ENCODE results near the gene CLIP2. TPM values are rescaled to one million over a fixed set of nuclear protein-coding genes. Genes with fewer than 3 reads are reported as not detected.
A peak's percentile ranks its signal among the peaks of the same experiment; 100 is the strongest.

Gene CLIP2
- total and polyA plus RNA-seq, 2 of the 4 experiments (the other 2 are of a cell fraction) = 18.1 to 20.7 TPM

DNA sequence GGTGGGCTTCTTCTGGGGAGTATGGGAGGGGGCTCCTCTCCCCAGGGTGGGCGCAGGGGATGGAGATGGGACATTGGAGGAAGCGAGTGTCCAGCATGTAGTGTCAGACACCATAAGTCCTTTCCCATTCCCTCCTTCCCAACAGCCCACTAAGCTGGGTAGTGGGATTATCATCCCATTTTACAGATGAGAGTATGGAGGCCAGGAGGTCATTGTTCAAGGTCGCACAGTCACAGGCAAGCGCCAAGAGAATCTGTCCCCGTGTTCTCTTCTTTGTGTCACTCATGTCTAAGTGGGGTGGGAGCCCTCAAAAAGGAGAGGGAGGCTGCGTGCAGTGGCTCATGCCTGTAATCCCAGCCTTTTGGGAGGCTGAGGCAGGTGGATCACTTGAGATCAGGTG lies 64.8 kb downstream of the CLIP2 start:
- Histone ChIP-seq H2AFZ (replicated peaks; ENCODE audit: low read length, poor library complexity) (peak overlapping the region; percentile 1), H4K20me1 (ENCODE audit: insufficient read depth, low read length) (peaks cover 33% of the 10 kb centered on the region), H3K4me3 (ENCODE audit: insufficient read depth, low read depth, low read length) (no peak overlapping the region), H3K4ac (ENCODE audit: low read depth, low read length) (no peak overlapping the region), H3K18ac (ENCODE audit: low read depth, low read length) (no peak overlapping the region), H2AK5ac (ENCODE audit: low read depth, low read length) (no peak overlapping the region), H3K27ac (ENCODE audit: insufficient read depth, low read length) (no peak overlapping the region), H3K56ac (ENCODE audit: extremely low read depth, insufficient read depth, low read length) (no peak overlapping the region), H2BK120ac (ENCODE audit: low read depth, low read length) (no peak overlapping the region), H3K9me3 (ENCODE audit: control insufficient read depth, insufficient read depth, low read length) (peaks cover 8% of the 10 kb centered on the region), H3K9ac (ENCODE audit: low read depth, low read length) (no peak overlapping the region), H2AK9ac (replicated peaks; ENCODE audit: low read depth, low read length, poor library complexity) (no peak overlapping the region), H4K8ac (ENCODE audit: low read depth in 2 of 2, low read length in 2 of 2) (no peak overlapping the region), H3K9me1 (ENCODE audit: insufficient read depth, low read length) (peaks cover 16% of the 10 kb centered on the region), H4K5ac (ENCODE audit: low read depth, low read length) (no peak overlapping the region), H3K4me1 (ENCODE audit: control insufficient read depth, insufficient read depth, low read length) (peaks cover 4% of the 10 kb centered on the region), H4K91ac (ENCODE audit: insufficient read depth, low read depth, low read length) (no peak overlapping the region), H3K27me3 (ENCODE audit: control insufficient read depth, insufficient read depth, low read length) (no peaks in the 10 kb centered on the region), H2BK15ac (ENCODE audit: low read depth, low read length) (no peak overlapping the region), H3K14ac (replicated peaks; ENCODE audit: low read depth, low read length) (no peak overlapping the region), H3K4me2 (ENCODE audit: low read depth, low read length) (no peak overlapping the region), H2BK5ac (ENCODE audit: low read depth, low read length, poor library complexity, severe bottlenecking) (no peak overlapping the region), H3K79me1 (ENCODE audit: low read depth in 1 of 2, low read length in 2 of 2) (peaks cover 21 to 69% of the 10 kb centered on the region in 2 experiments), H2BK20ac (ENCODE audit: low read depth, low read length) (no peak overlapping the region), H3K36me3 (ENCODE audit: control insufficient read depth, insufficient read depth, low read length) (peaks cover 52% of the 10 kb centered on the region), H3K23ac (ENCODE audit: low read depth, low read length) (no peak overlapping the region)
- no peak for TF ChIP-seq NFE2L2 (IDR thresholded peaks at IDR 0.05; ENCODE audit: low read depth, low read length)
- no peak for TF ChIP-seq RFX5 (IDR thresholded peaks at IDR 0.05; ENCODE audit: low read depth, low read length)
- TF ChIP-seq CHD1 (IDR thresholded peaks at IDR 0.05; ENCODE audit: low read depth, low read length) = no peak
- no peak for TF ChIP-seq BHLHE40 (IDR thresholded peaks at IDR 0.05; ENCODE audit: low read depth, low read length)
- TF ChIP-seq, protein P1, sequence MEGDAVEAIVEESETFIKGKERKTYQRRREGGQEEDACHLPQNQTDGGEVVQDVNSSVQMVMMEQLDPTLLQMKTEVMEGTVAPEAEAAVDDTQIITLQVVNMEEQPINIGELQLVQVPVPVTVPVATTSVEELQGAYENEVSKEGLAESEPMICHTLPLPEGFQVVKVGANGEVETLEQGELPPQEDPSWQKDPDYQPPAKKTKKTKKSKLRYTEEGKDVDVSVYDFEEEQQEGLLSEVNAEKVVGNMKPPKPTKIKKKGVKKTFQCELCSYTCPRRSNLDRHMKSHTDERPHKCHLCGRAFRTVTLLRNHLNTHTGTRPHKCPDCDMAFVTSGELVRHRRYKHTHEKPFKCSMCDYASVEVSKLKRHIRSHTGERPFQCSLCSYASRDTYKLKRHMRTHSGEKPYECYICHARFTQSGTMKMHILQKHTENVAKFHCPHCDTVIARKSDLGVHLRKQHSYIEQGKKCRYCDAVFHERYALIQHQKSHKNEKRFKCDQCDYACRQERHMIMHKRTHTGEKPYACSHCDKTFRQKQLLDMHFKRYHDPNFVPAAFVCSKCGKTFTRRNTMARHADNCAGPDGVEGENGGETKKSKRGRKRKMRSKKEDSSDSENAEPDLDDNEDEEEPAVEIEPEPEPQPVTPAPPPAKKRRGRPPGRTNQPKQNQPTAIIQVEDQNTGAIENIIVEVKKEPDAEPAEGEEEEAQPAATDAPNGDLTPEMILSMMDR (conservative IDR thresholded peaks at IDR 0.05; ENCODE audit: low read depth, low read length) = no peak
- TF ChIP-seq CEBPB (IDR thresholded peaks at IDR 0.05; ENCODE audit: low read depth, low read length) = no peak
- TF ChIP-seq RCOR1 (IDR thresholded peaks at IDR 0.05; ENCODE audit: insufficient replicate concordance, low read length) = no peak
- TF ChIP-seq, protein P2, sequence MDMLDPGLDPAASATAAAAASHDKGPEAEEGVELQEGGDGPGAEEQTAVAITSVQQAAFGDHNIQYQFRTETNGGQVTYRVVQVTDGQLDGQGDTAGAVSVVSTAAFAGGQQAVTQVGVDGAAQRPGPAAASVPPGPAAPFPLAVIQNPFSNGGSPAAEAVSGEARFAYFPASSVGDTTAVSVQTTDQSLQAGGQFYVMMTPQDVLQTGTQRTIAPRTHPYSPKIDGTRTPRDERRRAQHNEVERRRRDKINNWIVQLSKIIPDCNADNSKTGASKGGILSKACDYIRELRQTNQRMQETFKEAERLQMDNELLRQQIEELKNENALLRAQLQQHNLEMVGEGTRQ (IDR thresholded peaks at IDR 0.05; ENCODE audit: low read depth, low read length) = no peak
- TF ChIP-seq POLR2A (IDR thresholded peaks at IDR 0.05; ENCODE audit: low read depth, low read length) = no peak
- TF ChIP-seq, protein P3, sequence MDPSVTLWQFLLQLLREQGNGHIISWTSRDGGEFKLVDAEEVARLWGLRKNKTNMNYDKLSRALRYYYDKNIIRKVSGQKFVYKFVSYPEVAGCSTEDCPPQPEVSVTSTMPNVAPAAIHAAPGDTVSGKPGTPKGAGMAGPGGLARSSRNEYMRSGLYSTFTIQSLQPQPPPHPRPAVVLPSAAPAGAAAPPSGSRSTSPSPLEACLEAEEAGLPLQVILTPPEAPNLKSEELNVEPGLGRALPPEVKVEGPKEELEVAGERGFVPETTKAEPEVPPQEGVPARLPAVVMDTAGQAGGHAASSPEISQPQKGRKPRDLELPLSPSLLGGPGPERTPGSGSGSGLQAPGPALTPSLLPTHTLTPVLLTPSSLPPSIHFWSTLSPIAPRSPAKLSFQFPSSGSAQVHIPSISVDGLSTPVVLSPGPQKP (IDR thresholded peaks at IDR 0.05; ENCODE audit: borderline replicate concordance, low read depth, low read length) = no peak
- TF ChIP-seq MXI1 (IDR thresholded peaks at IDR 0.05; ENCODE audit: borderline replicate concordance, low read depth, low read length) = no peak
- no peak for TF ChIP-seq MAZ (IDR thresholded peaks at IDR 0.05; ENCODE audit: borderline replicate concordance, low read depth, low read length)
- TF ChIP-seq SMC3 (IDR thresholded peaks at IDR 0.05; ENCODE audit: low read depth, low read length) = no peak
- no peak for TF ChIP-seq FOS (IDR thresholded peaks at IDR 0.05; ENCODE audit: low read depth, low read length)
- intact Hi-C loops (cut with micrococcal nuclease) = no loop called here
- dilution Hi-C loops (cut with HindIII; ENCODE audit: low sequenced_read_pairs, unreplicated experiment) = no loop called here
- ChIA-PET POLR2A (ENCODE audit: unreplicated experiment) (no interaction called here), CTCF (no interaction called here)
- no TSS peak for BruUV-seq (replicated peaks)
- in situ Hi-C loops (cut with MboI; ENCODE audit: low sequenced_read_pairs) = loop anchor here (25.0 kb wide), 1 partner anchor 117 kb away; no protein-coding TSS in a partner anchor
- WGBS, 2 experiments (ENCODE audit: extremely low coverage in 2 of 2, insufficient read length in 1 of 2) = no CpG with 5 or more reads among the region's 6 CpGs
- no peak for DNase-seq
- no peak for ATAC-seq (ENCODE audit: low read depth)
